HG02642 (cell line): ENCODE results near the gene CLEC2B.

Experiments used
- ATAC-seq: cut with Tn5 transposase; IDR thresholded peaks from one replicate; pipeline ENCODE4 v1.9.1; 2021; ENCODE audit warnings: mild to moderate bottlenecking; ENCODE audit not compliant: unreplicated experiment, poor library complexity

CLEC2B gene

GRCh38 chr12:9810671-9811070, 58.5 kb downstream of the CLEC2B start:
- ATAC-seq: no peak

- no peak for ATAC-seq
Observed at GRCh38 chr12:9809866-9810265, 59.3 kb downstream of the CLEC2B start.

GRCh38 chr12:9809338-9809737, 59.8 kb downstream of the CLEC2B start:
- ATAC-seq: no peak

DNA sequence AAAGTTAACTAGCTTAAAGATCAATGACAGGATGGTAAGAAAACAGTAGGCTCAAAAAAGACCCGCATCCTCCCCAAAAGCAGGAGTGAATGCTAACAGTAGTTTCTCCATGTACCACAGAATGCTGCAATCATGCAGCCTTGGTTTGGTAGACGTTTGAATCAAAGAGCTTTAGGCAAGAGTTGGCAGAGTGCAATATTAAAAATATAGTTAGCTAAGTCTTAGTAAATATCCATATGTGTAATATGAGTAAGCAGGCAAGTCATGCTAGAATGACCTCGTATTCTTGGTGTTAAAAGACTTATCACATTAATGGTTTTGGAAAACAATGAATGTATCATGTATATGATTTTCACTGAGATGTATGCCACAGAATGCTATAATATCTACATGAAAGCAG, 60.6 kb downstream of the CLEC2B start:
- ATAC-seq: no peak

DNA sequence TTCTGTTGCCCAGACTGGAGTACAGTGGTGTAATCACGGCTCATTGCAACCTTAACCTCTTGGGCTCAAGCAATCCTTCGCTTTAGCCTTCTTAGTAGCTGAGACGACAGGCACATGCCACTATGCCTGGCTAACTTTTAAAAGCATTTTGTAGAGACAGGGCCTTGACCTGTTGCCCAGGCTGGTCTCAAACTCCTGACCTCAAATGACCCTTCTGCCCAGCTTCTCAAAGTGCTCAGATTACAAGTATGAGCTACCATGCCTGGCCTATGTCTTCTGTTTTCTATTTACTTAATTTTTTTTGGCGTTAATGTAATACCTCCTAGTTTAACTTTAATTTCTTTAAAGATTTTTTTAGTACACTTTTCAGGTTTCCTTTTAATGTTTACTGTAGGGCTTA, 62.4 kb downstream of the CLEC2B start:
- no peak for ATAC-seq

DNA sequence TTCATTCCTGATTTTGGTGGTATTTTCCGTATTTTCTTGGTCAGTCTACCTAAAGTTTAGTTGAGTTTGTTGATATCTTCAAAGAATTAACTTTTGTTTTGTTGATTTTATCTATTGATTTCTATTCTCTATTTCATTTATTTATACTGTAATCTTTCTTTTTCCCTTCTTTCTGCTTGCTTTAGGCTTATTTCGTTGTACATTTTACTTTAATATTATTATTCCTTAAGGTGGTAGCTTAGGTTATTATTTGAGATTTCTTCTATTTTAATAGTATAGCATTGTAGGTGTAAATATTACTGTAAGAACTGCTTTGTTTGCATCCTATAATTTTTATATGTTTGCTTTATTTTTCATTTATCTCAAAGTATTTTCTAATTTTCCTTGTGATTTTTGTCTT, 63.3 kb downstream of the CLEC2B start:
- ATAC-seq: no peak
